Caki2 (cell line): Measurements from ENCODE around the gene CTNNB1. TPM values are rescaled to one million over a fixed set of nuclear protein-coding genes. Genes with fewer than 3 reads are reported as not detected.

Experiments
- DNase-seq: peaks from one replicate; pipeline ENCODE4 v3.0.0-alpha.2; 2015; ENCODE audit warnings: low read depth
- in situ Hi-C: cut with HindIII; loops from 2 replicates; pipeline ENCODE4 v1.10.0; 2016; ENCODE audit warnings: low sequenced_read_pairs, low pct_unique_long_range_greater_than_20kb, mixed read lengths
- total RNA-seq: library from RNA; depleted of rRNA; stranded (reverse); fragments of >200 nt; shearing (Covaris generic); gene quantifications from 2 replicates; pipeline ENCODE4 v1.2.3, GENCODE V29; 2014; ENCODE audit warnings: low replicate concordance

Gene CTNNB1
- total RNA-seq, 1 experiment from 2014 or later = 129 TPM

- in situ Hi-C loops = no loop called here
- DNase-seq = peak; percentile 41
These were observed 11.0 kb upstream of the CTNNB1 start for GRCh38 chr3:41188306-41188705.

- in situ Hi-C loops = no loop called here
- peak; percentile 18 for DNase-seq
These were observed 8.6 kb upstream of the CTNNB1 start for GRCh38 chr3:41190509-41191284.

DNA sequence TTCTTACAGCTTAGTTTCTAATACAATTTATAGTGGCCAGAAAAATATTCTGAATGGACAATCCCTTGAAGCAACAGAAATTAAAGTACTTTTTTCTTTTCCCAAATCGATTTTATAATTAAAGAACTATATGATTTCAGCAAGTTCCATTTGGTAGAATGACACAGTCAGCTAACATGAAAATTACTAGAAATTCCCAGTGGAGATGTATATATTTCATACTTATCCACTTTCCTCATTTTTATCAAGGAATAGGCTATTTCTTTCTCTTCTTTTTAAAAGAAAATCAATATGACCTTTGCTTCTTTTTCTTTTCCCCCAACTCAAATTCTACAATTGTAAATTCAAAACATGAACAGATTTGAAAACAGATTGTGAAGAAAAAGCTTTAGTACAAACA is 6.4 kb upstream of the CTNNB1 start:
- no peak for DNase-seq
- in situ Hi-C loops = no loop called here

DNA sequence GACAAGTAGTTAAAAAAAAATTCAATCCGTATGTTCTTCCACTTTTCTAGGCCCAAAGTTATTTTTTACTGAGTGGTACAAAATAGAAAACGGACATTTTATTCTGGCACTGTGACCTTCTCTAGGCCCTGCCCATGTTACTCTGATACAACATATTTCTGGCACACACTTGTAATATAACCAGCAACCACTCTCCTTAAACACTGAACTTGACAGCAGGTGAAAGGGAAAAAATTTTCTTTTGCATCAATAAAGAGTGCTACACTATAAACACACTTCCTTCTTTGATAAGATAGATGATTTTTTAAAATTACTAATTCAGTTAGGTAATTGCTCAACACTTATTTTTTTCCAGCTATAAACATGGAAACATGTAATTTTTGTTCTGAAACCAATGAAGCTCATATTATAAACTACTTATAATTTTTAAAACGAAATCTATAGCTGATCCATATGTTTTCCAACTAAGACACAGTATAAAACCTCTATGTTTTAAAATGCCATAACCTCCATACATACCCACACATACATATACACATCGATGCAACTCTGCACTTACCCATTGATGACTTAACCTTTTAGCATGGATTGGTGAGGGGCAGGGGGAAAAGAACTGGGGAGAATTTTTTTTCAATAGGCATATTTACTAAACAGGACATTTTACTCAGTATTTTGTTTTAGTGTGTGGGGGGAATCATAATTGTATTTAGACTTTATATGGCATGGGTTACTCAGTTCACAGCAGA is 5.3 kb upstream of the CTNNB1 start:
- in situ Hi-C loops = no loop called here
- DNase-seq = no peak

GRCh38 chr3:41194701-41195100 is 4.6 kb upstream of the CTNNB1 start:
- in situ Hi-C loops = no loop called here

DNA sequence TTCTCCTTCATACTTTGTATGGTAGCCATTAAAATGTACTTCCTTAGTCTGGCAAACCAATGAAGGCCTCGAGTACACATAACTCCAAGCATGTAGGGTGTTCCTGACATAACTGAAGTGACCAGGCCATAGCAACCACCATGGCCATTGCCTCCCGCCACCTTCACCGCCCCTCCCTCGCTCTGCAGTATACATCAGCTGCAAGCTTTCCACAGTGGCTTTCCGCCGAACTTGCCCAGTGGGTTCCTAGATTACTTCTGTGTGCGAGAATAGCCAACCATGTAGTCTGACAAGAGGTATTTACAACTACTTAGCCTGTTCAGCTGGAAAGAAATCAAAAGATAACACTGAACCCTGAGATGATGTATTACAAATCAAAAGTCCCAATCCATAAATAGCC is 3.4 kb upstream of the CTNNB1 start:
- in situ Hi-C loops = no loop called here
- DNase-seq = no peak

More at GRCh38 chr3:41194701-41195100, 4.6 kb upstream of the CTNNB1 start:
- DNase-seq = no peak

DNA sequence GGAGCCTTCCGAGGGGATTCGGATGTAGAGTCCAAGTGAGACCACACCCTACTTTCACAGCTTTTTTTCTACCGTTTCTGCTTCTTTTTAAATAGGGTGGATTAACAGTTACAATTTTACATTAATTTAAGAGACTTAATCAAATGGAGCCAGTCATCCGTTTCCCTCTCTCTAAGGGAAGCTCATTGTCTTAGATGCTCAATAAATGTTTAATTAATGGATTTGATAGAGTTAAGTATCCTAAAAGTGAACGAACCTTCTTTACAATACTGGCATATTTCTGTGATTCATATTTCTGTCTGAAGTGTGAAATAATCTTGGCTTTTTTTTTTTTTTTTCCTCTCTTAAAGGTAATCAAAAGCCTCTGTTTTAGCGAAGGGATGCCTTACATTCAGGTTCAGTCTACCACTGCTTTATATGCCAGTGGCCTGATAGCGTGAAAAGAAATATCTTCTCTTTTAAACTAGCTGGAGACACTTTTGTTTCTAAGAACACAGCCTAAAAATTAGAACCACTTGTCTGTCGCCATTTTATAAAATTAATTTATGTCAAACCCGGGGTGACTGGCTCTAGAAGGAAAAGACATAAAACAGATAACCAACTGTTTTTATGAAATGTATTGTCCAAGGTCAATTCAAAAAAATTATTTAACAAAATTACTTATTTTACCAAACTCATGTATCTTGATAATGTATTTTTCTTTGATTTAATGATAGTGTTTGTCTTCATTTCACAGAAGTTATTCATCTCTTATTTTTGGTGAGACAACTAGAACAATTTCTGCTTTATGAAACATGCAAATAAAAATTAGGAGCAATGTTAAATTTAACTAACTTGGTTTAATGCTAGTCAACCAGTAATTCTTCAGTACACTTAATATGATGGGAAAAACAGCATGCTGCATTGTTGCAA is 2.5 kb upstream of the CTNNB1 start:
- in situ Hi-C loops = no loop called here
- DNase-seq = no peak

DNA sequence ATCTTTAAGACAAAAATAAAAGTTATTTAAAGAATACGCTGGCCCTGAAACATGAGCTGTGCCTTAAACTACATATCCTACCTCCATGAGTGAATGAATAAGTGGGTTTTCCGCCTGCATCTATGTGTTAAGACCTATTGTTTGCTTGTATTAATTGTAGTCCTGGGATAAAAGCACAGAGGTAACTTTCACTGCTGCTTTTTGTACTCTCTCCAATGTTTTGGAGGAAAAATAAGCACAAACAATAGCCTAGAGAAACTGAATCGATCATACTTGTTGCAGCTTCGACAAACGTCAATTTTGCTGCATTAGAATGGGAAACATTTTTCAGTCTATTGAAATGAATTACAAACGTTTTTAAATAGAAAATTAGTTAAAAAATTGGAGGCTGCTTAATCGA is 1.3 kb upstream of the CTNNB1 start:
- in situ Hi-C loops = no loop called here
- DNase-seq = no peak

- in situ Hi-C loops = no loop called here
- DNase-seq = no peak
These were observed 779 bp upstream of the CTNNB1 start for GRCh38 chr3:41198526-41198925.

GRCh38 chr3:41199866-41200668 is 762 bp downstream of the CTNNB1 start:
- in situ Hi-C loops = no loop called here
- DNase-seq = peak; percentile 38

DNA sequence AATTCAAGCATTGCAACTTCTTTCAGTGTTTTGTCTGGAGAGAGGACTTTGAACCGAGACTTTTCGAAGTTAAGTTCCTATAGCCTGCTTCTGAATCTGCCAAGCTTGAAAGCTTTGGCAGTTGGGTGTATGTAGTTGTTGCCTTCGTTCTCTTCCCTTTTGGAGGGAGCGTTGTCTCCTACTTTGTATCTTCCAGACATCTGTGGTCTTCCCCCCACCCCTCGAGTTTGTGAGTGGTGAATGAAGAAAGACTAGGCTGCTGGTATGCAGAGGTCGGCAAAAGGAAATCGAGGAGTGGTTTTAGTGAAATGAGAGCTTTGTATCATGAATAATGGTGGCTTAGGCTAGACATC is 1.3 kb downstream of the CTNNB1 start:
- in situ Hi-C loops = no loop called here
- DNase-seq = peak; percentile 32

DNA sequence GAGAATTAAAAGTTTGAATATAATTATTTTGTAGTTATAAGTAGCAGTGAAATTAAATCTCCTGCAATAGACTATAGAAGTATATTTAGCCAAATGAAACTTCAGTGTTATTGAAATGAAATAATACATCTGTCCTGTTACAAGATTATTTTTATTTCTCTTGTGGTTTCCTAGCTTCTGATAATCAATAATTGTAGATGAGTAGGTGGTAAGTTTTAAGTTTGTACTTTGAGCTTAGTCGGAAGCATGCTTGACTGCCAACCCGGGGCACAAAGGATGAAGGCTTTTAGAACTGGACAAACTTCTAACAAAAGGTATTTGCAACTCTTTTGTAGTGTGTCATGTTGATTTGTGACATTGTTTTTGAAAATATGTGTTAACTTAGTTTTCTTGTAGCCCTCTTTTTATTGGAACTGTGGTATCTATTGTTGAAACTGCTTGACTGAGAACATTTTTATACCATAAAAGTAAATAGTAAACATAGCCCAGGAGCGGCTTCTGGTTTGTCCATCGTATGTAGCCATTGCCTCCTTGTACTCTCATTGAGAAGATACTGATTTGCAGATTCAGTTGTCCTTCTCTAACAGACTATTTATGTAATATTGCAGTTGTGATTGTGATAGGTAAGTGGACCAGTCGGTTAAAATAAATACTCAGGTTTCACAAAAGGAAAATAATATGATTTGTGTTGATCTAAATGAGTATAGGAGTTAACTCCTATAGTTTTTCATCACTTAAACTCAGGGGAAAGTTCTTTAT is 2.9 kb downstream of the CTNNB1 start:
- no peak for DNase-seq
- in situ Hi-C loops = no loop called here

DNA sequence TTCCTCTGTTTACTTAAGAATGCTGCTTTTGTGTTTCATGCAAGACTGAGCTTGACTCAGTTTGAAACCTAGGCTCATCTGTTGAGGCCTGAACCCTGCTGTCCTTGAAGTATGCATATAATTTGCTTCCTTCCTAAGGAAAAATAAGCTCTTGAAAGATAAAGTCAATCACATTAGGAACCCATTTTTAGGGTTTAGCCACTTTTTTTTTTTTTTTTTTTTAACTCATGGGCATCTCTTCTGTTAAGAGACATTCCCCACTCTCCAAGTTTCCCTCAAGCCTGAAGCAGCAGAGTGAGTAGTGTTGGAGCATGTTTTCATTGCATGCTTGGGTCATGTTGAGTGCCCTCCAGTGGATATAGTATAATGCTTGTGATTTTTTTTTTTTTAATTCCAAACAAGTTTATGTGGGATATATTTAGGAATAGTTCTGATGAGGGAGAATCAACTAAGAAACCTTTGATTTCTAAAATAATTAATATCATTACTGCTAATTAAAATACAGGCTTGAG is 3.6 kb downstream of the CTNNB1 start:
- in situ Hi-C loops = no loop called here
- DNase-seq = peak; percentile 60

DNA sequence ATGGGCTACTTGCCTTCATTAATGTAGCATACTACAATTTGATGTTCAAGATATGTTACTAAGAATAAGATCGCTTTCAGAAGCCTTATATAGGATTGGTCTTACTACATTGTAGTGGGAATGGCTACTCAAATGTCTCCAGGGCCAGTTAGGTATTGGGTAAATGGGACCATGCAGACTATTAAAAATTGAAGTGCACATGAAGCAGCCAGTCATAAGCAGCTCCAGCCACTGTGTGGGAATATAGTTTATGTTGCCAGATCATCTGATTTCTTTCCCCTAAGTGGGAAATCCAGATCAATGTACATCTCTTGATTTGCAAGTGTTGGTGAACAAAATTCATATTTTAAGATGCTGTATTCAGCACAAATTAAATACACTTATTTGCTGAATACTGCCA is 5.1 kb downstream of the CTNNB1 start:
- DNase-seq = no peak
- in situ Hi-C loops = no loop called here

DNA sequence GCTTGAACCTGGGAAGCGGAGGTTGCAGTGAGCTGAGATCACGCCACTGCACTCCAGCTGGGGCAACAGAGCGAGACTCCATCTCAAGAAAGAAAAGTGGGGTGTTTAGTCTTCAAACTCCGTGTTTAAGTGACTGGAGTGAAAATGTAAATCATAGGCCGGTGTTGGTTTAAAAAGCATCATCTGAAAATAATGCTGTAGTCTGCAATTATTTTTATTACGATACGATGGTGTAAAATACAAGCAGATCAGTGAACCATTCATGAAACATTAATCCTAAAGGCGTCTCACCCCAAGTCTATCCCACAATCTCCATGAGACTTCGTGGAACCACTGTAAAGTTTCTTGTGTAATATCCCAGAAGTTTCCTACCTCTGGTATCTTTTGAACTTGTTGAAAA is 6.3 kb downstream of the CTNNB1 start:
- no peak for DNase-seq
- in situ Hi-C loops = no loop called here

DNA sequence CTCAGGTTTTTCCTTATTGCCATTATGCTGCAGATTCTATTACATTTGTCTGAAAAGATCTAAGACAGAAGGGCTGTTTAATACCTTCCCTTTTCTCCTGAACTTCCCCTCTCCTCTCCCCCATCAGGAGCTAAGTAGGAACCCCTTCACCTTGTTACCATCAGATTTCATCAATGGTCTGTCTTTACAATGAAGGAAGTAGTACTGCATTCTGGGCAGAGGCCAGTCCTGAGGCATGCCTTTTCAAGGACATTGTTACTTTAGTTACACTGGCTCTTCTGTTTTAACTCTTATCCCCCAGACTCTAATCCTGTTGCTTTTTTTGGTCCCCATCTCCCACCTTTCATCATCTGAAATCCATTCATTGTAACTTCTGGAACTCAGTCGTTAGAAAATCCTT is 8.1 kb downstream of the CTNNB1 start:
- in situ Hi-C loops = no loop called here
- no peak for DNase-seq

DNA sequence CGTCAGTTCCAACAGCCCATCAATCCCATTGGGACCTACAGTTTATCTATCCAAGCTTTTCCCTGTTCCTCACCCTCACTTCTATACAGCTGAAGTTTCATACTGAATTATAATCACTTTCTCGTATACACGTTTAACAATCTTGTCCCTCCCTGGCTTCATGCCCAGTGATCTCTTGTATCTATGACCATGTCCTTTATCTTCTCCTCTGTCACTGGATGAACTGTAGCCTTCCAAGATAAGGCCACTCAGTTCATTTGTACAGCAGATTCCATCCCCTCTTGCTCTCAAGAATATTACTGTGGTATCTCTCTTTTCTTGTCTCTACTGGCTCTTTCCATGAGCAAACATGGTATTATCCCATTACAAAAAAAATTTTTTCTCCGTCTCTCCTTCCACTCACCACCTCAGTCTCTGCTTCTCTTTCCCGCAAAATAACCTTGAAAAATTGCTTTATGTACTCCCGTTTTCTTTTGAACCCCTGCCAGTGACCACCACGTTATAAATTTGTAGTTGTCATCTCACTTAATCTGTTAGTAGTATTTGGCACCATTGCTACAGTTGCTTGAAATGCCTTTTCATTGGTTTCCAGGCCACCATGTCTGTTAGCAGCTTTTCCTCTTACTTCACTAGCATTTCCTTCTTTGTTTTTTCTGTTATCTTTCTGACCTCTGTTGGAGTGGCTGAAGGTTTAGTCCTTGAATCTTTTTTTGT is 9.4 kb downstream of the CTNNB1 start:
- DNase-seq = no peak
- in situ Hi-C loops = no loop called here
